Body of pancreas (tissue), 4 donors: ENCODE results near the gene SEM1. TPM values are rescaled to one million over a fixed set of nuclear protein-coding genes. Genes with fewer than 3 reads are reported as not detected.

Source experiments
- ATAC-seq: fragments of 150-250 bp; one replicate; pipeline ENCODE4 v1.9.1; 2016
- DNase-seq, 4 donors: peaks; one replicate each; pipeline ENCODE4 v3.0.0-alpha.2; 2019
- H3K27ac ChIP-seq, 4 donors: fragments of 200-600 bp; sonication (generic); 1 replicate in 3 of 4; 2 replicates in 1 of 4; pipeline versions ENCODE4 v1.5.1 to v1.6.1; 2016 to 2019; ENCODE audit warnings: mild to moderate bottlenecking in 1 of 4, mixed read lengths in 1 of 4, moderate library complexity in 1 of 4
- H3K27me3 ChIP-seq, 2 donors: fragments of 200-600 bp; sonication (generic); one replicate each; pipeline ENCODE4 v1.6.0; 2016; ENCODE audit warnings: mild to moderate bottlenecking in 1 of 2
- H3K36me3 ChIP-seq, 2 donors: fragments of 200-600 bp; sonication (generic); replicated peaks in 1 of 2; 2 replicates each; pipeline ENCODE4 v1.5.1; 2016; ENCODE audit warnings: low read depth in 2 of 2; ENCODE audit not compliant: insufficient read depth in 1 of 2
- H3K4me1 ChIP-seq: fragments of 200-600 bp; sonication (generic); one replicate; pipeline ENCODE4 v1.6.0; 2016
- H3K4me3 ChIP-seq, 2 donors: fragments of 200-600 bp; sonication (generic); 1 replicate in 1 of 2; 2 replicates in 1 of 2; pipeline ENCODE4 v1.5.1; 2016 to 2019
- H3K9me3 ChIP-seq, 3 donors: fragments of 200-600 bp; sonication (generic); 1 replicate in 2 of 3; 2 replicates in 1 of 3; pipeline ENCODE4 v1.5.1; 2016
- POLR2A ChIP-seq, 3 donors: fragments of 450-650 bp; IDR thresholded peaks; one replicate each; pipeline ENCODE4 v1.6.1; 2016; ENCODE audit warnings: antibody characterized with exemption in 3 of 3, mild to moderate bottlenecking in 2 of 3
- WGBS, 2 donors: methylation state at CpG; one replicate each; pipeline ENCODE4 v1.1.5; 2017; 5-methylcytosine and 5-hydroxymethylcytosine counted together
- intact Hi-C: fragments of 100-400 bp; cut with DNase I; formaldehyde crosslinking; loops from one replicate; pipeline ENCODE4 v1.15.1; 2023
- total RNA-seq, 2 donors: library from RNA; depleted of rRNA; stranded (reverse); fragments of >200 nt; gene quantifications; one replicate each; pipeline ENCODE4 v1.1.0, GENCODE V29; 2016
- TF ChIP-seq, protein P1 (sequence below), 7 experiments: fragments of 450-650 bp in 4 of 7; fragments of 200-600 bp in 3 of 7; sonication (generic) in 3 of 7; IDR thresholded peaks; one replicate each; pipeline ENCODE4 v1.5.1; 2016 to 2019; ENCODE audit warnings: antibody characterized with exemption in 7 of 7

Gene SEM1
- total RNA-seq, 2 donors from 2014 or later: 6.6 to 19.7 TPM

GRCh38 chr7:96719164-96719563, 9.5 kb upstream of the SEM1 start:
- TF ChIP-seq POLR2A (IDR thresholded peaks at IDR 0.05): no peak
- TF ChIP-seq, protein P1, sequence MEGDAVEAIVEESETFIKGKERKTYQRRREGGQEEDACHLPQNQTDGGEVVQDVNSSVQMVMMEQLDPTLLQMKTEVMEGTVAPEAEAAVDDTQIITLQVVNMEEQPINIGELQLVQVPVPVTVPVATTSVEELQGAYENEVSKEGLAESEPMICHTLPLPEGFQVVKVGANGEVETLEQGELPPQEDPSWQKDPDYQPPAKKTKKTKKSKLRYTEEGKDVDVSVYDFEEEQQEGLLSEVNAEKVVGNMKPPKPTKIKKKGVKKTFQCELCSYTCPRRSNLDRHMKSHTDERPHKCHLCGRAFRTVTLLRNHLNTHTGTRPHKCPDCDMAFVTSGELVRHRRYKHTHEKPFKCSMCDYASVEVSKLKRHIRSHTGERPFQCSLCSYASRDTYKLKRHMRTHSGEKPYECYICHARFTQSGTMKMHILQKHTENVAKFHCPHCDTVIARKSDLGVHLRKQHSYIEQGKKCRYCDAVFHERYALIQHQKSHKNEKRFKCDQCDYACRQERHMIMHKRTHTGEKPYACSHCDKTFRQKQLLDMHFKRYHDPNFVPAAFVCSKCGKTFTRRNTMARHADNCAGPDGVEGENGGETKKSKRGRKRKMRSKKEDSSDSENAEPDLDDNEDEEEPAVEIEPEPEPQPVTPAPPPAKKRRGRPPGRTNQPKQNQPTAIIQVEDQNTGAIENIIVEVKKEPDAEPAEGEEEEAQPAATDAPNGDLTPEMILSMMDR (IDR thresholded peaks at IDR 0.05): no peak
- no peak overlapping the region for H3K4me3 ChIP-seq
- H3K9me3 ChIP-seq: no peaks in the 10 kb centered on the region
- no peaks in the 10 kb centered on the region for H3K27me3 ChIP-seq
- WGBS, 2 donors: 17 to 19% methylated on average over 4 of the region's 4 CpGs
- DNase-seq (no peak), ATAC-seq (no peak)
- intact Hi-C loops: no loop called here
- H3K27ac ChIP-seq: no peak overlapping the region
- no peaks in the 10 kb centered on the region for H3K4me1 ChIP-seq
- no peaks in the 10 kb centered on the region for H3K36me3 ChIP-seq

DNA sequence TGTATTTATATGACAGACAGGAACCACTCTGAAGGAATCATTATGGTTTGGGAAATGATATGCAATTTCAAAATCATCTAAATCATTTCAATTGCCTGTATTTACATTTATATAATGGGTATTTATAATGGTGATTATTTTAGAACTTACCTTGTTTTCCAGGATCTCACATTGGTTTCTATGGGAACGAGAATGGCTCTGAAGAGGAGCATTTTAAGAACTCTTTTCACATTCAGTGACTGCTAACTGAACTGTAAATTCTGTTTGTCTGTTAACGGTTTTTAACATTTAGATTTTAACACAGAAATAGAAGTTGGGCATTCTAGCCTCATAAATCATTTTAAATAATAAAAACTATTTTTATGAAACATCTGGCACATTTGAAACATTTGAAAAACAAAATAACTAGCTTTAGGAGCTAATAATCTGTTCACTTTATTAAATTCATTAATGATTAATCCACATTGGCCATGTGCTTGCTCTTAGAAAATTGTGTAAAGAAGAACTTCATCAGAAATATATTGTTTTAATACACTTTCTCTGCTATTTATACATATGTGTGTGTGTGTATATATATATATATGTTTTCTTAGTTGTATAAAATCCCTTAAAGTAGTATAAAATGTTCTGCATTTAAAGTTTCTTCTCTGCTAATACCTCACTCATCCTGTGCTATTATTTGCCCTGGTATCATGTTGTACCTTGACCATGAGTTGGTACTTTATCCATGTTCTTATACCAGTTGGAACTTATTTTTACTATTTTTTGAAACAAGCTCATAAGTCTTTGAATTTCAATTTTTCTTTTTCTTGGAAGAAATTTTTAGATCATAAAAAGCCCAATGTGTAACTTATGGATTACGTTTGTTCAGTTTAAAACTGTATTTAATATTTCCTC, 8.7 kb upstream of the SEM1 start:
- H3K27me3 ChIP-seq: no peaks in the 10 kb centered on the region
- no peak for ATAC-seq
- TF ChIP-seq POLR2A (IDR thresholded peaks at IDR 0.05): no peak
- TF ChIP-seq, protein P1 (IDR thresholded peaks at IDR 0.05): no peak
- intact Hi-C loops: no loop called here
- no peak overlapping the region for H3K4me3 ChIP-seq
- no peak overlapping the region for H3K27ac ChIP-seq
- H3K36me3 ChIP-seq: no peaks in the 10 kb centered on the region
- 37 to 39% methylated on average over 3 of the region's 3 CpGs for WGBS, 2 donors
- DNase-seq: no peak
- no peaks in the 10 kb centered on the region for H3K4me1 ChIP-seq
- H3K9me3 ChIP-seq: no peaks in the 10 kb centered on the region

GRCh38 chr7:96713037-96713436, 3.4 kb upstream of the SEM1 start:
- no peaks in the 10 kb centered on the region for H3K36me3 ChIP-seq
- TF ChIP-seq POLR2A (IDR thresholded peaks at IDR 0.05): no peak
- TF ChIP-seq, protein P1 (IDR thresholded peaks at IDR 0.05): no peak
- WGBS, 2 donors: 75 to 76% methylated on average over 2 to 3 of the region's 3 CpGs
- no peaks in the 10 kb centered on the region for H3K9me3 ChIP-seq
- ATAC-seq (no peak), DNase-seq (no peak)
- H3K4me3 ChIP-seq: no peak overlapping the region
- H3K27me3 ChIP-seq: no peaks in the 10 kb centered on the region
- H3K27ac ChIP-seq: no peak overlapping the region
- peaks cover 13% of the 10 kb centered on the region for H3K4me1 ChIP-seq
- intact Hi-C loops: no loop called here

DNA sequence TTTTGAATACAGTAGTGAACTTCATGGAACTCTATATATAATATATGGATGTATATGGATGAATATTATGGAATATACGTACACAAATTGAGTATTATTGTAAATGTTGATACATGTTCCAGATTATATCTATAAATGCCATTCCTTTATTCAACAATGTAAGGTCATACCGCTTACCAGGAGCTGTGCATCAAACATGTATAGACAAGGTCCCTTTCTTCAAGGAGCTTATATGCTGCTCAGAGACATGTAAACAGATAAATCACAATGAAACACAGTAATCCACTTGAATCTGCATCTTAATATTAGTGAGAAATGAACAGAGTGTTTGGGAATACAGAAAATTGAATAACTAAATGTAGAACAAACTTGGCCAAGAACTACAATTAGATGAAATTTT, 898 bp upstream of the SEM1 start:
- no peak for DNase-seq
- TF ChIP-seq POLR2A (IDR thresholded peaks at IDR 0.05): no peak
- TF ChIP-seq, protein P1 (IDR thresholded peaks at IDR 0.05): no peak
- H3K4me3 ChIP-seq: no peak overlapping the region
- H3K4me1 ChIP-seq: peaks cover 23% of the 10 kb centered on the region
- H3K27ac ChIP-seq: no peak overlapping the region
- H3K27me3 ChIP-seq: no peaks in the 10 kb centered on the region
- no peaks in the 10 kb centered on the region for H3K36me3 ChIP-seq
- intact Hi-C loops: no loop called here
- no peak for ATAC-seq
- 92 to 96% methylated on average over 2 of the region's 2 CpGs for WGBS, 2 donors
- no peaks in the 10 kb centered on the region for H3K9me3 ChIP-seq

- DNase-seq: no peak
- H3K27ac ChIP-seq: peak overlapping the region in 3 of 4 donors; percentile 48 to 88 (median 69)
- no peak for ATAC-seq
- no peaks in the 10 kb centered on the region for H3K36me3 ChIP-seq
- WGBS, 2 donors: 51 to 54% methylated on average over 5 of the region's 5 CpGs
- peaks cover 23% of the 10 kb centered on the region for H3K4me1 ChIP-seq
- H3K4me3 ChIP-seq: peak overlapping the region; percentile 64 to 86
- TF ChIP-seq, protein P1 (IDR thresholded peaks at IDR 0.05): no peak
- no peak for TF ChIP-seq POLR2A (IDR thresholded peaks at IDR 0.05)
- H3K27me3 ChIP-seq: no peaks in the 10 kb centered on the region
- no peaks in the 10 kb centered on the region for H3K9me3 ChIP-seq
- intact Hi-C loops: no loop called here
Measured at GRCh38 chr7:96708872-96709271, 774 bp downstream of the SEM1 start.
